Subcutaneous adipose tissue (tissue), 4 donors: ENCODE data around the gene MREG. TPM values are rescaled to one million over a fixed set of nuclear protein-coding genes. Genes with fewer than 3 reads are reported as not detected.

Experiments
- total RNA-seq, 4 donors: library from RNA; depleted of rRNA; stranded (reverse); fragments of >200 nt; gene quantifications; one replicate each; pipeline ENCODE4 v1.1.0, GENCODE V29; 2016
- TF ChIP-seq, protein P1 (sequence below): fragments of 450-650 bp; IDR thresholded peaks from one replicate; pipeline ENCODE4 v1.5.1; 2016; ENCODE audit warnings: low read depth, mild to moderate bottlenecking, control low read depth, antibody characterized with exemption, moderate library complexity

MREG gene
- total RNA-seq, 4 donors from 2014 or later = 3.3 to 13.1 (median 5.7) TPM

DNA sequence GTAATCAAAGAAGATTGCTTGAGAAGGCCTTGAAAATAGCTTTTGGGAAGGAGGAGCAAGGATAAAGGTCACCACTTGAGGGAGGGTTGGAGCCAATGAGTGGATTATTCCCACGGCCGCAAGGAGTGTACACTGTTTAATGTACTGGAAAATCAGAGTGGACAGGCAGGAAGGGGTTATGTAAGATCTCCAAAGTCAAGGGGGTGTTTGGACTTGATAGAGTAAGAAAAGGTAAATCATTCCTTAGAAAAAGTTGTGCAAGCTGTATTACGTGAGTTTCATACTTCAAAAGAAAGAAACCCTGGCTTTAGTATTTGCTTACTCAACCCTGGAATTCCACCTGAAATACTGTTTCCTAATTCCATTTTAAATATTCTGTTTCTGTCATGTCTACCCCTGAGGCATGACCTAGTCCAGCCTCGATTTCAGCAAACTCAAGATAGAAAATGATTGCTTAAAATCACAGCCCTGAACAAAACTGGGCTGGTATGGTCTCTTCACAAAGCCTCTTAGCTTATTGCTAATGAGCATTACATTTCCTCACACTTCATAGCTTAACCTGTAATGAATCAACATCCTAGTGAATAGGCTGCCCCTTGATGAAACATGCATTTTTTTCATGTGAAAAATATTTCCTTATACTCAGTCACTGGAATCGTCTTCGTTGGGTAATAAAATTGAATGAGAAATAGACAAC is 1.1 kb downstream of the MREG start:
- TF ChIP-seq, protein P1, sequence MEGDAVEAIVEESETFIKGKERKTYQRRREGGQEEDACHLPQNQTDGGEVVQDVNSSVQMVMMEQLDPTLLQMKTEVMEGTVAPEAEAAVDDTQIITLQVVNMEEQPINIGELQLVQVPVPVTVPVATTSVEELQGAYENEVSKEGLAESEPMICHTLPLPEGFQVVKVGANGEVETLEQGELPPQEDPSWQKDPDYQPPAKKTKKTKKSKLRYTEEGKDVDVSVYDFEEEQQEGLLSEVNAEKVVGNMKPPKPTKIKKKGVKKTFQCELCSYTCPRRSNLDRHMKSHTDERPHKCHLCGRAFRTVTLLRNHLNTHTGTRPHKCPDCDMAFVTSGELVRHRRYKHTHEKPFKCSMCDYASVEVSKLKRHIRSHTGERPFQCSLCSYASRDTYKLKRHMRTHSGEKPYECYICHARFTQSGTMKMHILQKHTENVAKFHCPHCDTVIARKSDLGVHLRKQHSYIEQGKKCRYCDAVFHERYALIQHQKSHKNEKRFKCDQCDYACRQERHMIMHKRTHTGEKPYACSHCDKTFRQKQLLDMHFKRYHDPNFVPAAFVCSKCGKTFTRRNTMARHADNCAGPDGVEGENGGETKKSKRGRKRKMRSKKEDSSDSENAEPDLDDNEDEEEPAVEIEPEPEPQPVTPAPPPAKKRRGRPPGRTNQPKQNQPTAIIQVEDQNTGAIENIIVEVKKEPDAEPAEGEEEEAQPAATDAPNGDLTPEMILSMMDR = no peak

DNA sequence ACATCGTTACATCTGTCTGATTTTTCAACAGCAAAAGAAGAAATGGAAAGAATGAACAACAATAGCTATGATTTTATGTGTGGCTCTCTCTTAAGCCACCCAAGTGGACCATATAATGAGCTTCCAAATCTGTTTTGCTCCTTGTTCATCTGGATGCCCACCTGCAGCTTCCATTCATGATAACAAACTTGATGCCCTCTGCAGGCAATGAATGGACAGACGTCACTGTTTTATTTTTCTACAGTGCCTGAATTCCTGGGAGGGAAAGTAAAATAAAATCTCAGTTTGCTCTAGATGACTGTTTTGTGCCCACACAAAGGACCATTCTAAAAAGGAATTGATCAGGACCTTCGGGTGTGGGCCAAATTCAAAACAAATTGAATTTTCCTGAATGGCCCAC is 5.0 kb downstream of the MREG start:
- TF ChIP-seq, protein P1 = no peak

DNA sequence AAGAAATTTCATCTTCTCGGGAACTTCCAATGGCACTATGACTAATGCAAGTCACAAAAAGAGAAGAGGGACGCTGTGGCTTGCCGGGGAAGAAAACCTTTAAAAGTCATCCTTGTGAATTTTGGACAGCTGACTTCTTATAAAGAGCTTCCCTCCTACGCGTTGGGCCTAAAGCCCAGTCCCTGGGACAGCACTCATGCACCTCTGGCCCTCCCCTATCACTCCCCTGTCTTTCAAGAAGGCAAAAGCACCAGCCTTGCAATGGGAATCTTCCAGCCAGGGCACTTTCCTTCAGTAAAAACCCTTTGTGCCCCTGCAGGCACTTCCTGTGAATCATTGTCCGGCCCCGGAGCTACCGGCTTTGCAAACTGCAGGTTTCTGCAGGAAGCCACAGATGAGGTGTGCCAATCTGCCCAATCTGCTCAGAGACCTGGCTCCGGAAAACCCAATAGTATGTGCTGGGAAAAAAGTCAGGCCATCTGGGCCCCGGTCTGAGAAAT is 7.1 kb downstream of the MREG start:
- TF ChIP-seq, protein P1 = no peak

DNA sequence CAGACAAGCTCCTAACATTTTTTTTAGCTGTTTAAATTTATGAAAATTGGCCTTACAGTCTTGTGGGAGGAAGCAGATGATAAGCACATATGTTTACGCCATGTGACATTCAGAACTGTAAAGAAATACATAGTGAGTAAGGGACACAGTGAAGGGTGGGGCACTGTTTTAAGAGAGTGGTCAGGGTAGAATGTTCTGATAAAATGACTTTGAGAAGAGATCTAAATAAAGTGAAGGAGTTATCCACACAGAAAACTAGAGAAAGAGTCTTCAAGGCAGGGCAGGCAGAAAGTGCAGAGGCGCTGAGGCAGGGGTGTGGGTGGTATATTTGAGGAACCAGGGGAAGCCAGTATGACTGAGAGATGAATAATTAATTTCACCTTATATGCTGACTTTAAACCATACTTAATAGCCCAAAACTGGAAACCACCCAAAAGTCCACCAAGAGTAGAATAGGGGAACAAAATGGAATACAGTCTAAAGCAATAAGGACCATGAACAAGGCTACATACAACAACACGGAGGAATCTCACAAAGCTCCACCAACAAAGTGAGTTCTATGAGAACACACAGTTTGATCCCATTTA is 8.6 kb downstream of the MREG start:
- TF ChIP-seq, protein P1 = no peak

DNA sequence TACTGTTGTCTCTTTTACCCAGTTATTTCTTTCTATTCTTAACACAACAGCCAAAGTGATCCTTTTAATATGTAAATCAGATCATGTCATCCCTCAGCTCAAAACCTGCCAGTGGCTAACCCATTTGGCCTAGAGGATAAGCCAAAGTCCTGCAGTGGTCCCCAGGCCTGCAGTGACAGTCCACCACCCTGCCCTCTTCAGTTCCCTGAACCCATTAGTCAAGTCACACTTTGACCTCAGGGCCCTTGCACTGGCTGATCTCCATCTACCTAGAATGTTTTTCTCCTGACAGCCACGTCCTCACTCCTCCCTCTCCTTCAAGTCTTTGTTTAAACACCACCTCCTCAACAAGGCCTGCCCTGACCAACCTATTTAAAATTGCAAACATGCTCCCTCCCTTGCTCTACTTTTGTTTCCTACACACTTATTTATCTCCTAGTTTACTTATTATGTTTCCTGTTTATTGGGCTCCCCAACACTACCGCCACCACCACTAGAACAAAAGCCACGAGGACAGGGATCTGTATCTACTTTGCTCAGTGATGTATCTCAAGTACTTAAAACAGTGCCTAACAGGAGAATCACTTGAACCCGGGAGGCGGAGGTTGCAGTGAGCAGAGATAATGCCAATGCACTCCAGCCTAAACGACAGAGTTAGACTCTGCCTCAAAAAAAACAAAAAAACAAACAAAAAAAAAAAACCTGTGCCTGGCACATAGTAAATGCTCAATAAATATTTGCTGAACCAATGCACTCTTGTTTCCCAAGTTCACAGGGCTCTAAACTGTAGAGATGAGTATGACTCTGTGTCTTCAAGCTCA is 9.3 kb downstream of the MREG start:
- TF ChIP-seq, protein P1 = no peak

DNA sequence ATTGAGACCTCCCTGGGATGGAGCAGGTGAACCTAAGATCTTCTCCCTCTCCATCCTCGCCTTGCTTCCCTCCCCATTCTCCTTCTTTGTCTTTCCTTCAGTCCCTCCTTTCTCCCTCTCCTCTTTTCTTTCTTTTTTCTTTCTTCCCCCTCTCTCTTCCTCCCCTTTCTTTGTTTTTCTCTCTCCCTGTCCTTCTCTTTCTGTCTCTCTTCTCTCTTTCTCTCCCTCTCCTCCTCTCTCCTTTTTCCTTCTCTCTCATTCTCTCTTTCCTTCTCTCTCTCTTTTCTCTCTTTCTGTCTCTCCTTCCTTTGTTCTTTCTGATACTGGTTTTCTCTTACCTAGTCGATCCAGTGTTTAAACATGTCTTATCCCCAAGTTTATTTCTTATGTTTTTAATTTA is 10.7 kb downstream of the MREG start:
- TF ChIP-seq, protein P1 = no peak
